IPS-11a (cell line): ENCODE measurements around the gene CAMK2D.

Experiments used
- H3K4me3 ChIP-seq: one replicate; pipeline ENCODE4 v1.5.1; 2013; ENCODE audit warnings: low read depth, low read length, control low read depth

The CAMK2D gene

GRCh38 chr4:113576947-113577678 is 184.4 kb downstream of the CAMK2D start:
- H3K4me3 ChIP-seq, result no peak overlapping the region

GRCh38 chr4:113575401-113575800 is 186.1 kb downstream of the CAMK2D start:
- no peak overlapping the region for H3K4me3 ChIP-seq

- no peak overlapping the region for H3K4me3 ChIP-seq
Measured at GRCh38 chr4:113574636-113575103, 186.9 kb downstream of the CAMK2D start.

GRCh38 chr4:113572620-113573019 is 188.9 kb downstream of the CAMK2D start:
- no peak overlapping the region for H3K4me3 ChIP-seq

- no peak overlapping the region for H3K4me3 ChIP-seq
Measured at GRCh38 chr4:113566015-113566795, 195.3 kb downstream of the CAMK2D start.

GRCh38 chr4:113565702-113566012 is 195.9 kb downstream of the CAMK2D start:
- H3K4me3 ChIP-seq, result no peak overlapping the region

GRCh38 chr4:113564493-113564892 is 197.0 kb downstream of the CAMK2D start:
- no peak overlapping the region for H3K4me3 ChIP-seq

GRCh38 chr4:113563691-113564378 is 197.7 kb downstream of the CAMK2D start:
- no peak overlapping the region for H3K4me3 ChIP-seq

GRCh38 chr4:113561758-113562157 is 199.8 kb downstream of the CAMK2D start:
- no peak overlapping the region for H3K4me3 ChIP-seq

- H3K4me3 ChIP-seq, result no peak overlapping the region
Measured at GRCh38 chr4:113561092-113561491, 200.4 kb downstream of the CAMK2D start.

- no peak overlapping the region for H3K4me3 ChIP-seq
Measured at GRCh38 chr4:113560579-113560978, 201.0 kb downstream of the CAMK2D start.

- H3K4me3 ChIP-seq, result no peak overlapping the region
Measured at GRCh38 chr4:113559947-113560346, 201.6 kb downstream of the CAMK2D start.

GRCh38 chr4:113556382-113557134 is 205.0 kb downstream of the CAMK2D start:
- H3K4me3 ChIP-seq, result no peak overlapping the region

GRCh38 chr4:113555868-113556267 is 205.7 kb downstream of the CAMK2D start:
- H3K4me3 ChIP-seq, result no peak overlapping the region

- no peak overlapping the region for H3K4me3 ChIP-seq
Measured at GRCh38 chr4:113553082-113553481, 208.5 kb downstream of the CAMK2D start.

- no peak overlapping the region for H3K4me3 ChIP-seq
Measured at GRCh38 chr4:113550510-113550909, 211.0 kb downstream of the CAMK2D start.

- H3K4me3 ChIP-seq, result no peak overlapping the region
Measured at GRCh38 chr4:113548303-113548702, 213.2 kb downstream of the CAMK2D start.

GRCh38 chr4:113547487-113548042 is 214.0 kb downstream of the CAMK2D start:
- H3K4me3 ChIP-seq, result no peak overlapping the region

GRCh38 chr4:113541933-113542332 is 219.6 kb downstream of the CAMK2D start:
- no peak overlapping the region for H3K4me3 ChIP-seq

GRCh38 chr4:113540859-113541258 is 220.7 kb downstream of the CAMK2D start:
- no peak overlapping the region for H3K4me3 ChIP-seq

- H3K4me3 ChIP-seq, result no peak overlapping the region
Measured at GRCh38 chr4:113539408-113539807, 222.1 kb downstream of the CAMK2D start.
